ENCODE measurements around the gene PACSIN2.

DNA sequence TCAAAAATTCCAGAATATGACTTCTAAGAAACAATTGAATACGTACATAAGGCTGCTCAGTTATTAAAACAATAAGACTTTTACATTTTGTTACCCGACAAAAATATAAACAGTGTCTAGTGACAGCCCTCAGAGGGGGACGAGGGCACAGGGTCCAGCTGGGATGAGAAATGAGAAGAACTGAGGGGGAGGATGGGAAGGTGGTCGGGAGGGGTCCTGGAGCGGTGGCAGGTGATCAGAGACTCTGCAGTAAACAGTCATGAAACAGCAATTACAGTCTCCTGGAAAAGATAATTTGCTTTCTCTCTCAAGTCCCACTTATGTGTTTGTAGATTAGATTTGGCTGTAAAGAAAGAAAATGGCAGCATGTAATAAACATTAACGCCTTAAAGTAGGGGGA is 56.0 kb downstream of the PACSIN2 start:
- TF ChIP-seq, protein P1, sequence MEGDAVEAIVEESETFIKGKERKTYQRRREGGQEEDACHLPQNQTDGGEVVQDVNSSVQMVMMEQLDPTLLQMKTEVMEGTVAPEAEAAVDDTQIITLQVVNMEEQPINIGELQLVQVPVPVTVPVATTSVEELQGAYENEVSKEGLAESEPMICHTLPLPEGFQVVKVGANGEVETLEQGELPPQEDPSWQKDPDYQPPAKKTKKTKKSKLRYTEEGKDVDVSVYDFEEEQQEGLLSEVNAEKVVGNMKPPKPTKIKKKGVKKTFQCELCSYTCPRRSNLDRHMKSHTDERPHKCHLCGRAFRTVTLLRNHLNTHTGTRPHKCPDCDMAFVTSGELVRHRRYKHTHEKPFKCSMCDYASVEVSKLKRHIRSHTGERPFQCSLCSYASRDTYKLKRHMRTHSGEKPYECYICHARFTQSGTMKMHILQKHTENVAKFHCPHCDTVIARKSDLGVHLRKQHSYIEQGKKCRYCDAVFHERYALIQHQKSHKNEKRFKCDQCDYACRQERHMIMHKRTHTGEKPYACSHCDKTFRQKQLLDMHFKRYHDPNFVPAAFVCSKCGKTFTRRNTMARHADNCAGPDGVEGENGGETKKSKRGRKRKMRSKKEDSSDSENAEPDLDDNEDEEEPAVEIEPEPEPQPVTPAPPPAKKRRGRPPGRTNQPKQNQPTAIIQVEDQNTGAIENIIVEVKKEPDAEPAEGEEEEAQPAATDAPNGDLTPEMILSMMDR (IDR thresholded peaks at IDR 0.05) = no peak
- no peak for TF ChIP-seq POLR2A (IDR thresholded peaks at IDR 0.05)

Measured in thyroid gland (tissue), 4 donors.